Stomach smooth muscle (tissue), 2 donors: ENCODE measurements around the gene FOXK1.

Source experiments
- H3K27ac ChIP-seq: one replicate; pipeline ENCODE4 v1.7.0; 2013; ENCODE audit warnings: mild to moderate bottlenecking, low read length, inconsistent platforms
- H3K27me3 ChIP-seq, 2 donors: one replicate each; pipeline ENCODE4 v1.7.0; 2013; ENCODE audit warnings: low read length in 2 of 2; ENCODE audit not compliant: insufficient read depth in 2 of 2, control insufficient read depth in 1 of 2
- H3K36me3 ChIP-seq, 2 donors: one replicate each; pipeline ENCODE4 v1.7.0; 2013; ENCODE audit warnings: low read length in 2 of 2; ENCODE audit not compliant: control insufficient read depth in 2 of 2, insufficient read depth in 2 of 2
- H3K4me1 ChIP-seq: one replicate; pipeline ENCODE4 v1.7.0; 2013; ENCODE audit warnings: low read length; ENCODE audit not compliant: control insufficient read depth, insufficient read depth
- H3K4me3 ChIP-seq, 2 donors: one replicate each; pipeline ENCODE4 v1.7.0; 2013; ENCODE audit warnings: low read length in 2 of 2
- H3K9ac ChIP-seq, 2 donors: one replicate each; pipeline ENCODE4 v1.7.0; 2013; ENCODE audit warnings: low read length in 2 of 2, mild to moderate bottlenecking in 1 of 2
- H3K9me3 ChIP-seq, 2 donors: one replicate each; pipeline ENCODE4 v1.7.0; 2013; ENCODE audit warnings: low read length in 2 of 2; ENCODE audit not compliant: control insufficient read depth in 2 of 2
- donor health status: healthy.
- donor health status: Pancreatic carcinoma.

FOXK1 gene

GRCh38 chr7:4758791-4759190 is 76.7 kb downstream of the FOXK1 start:
- Histone ChIP-seq H3K27me3 (no peaks in the 10 kb centered on the region), H3K27ac (no peak overlapping the region), H3K36me3 (peaks cover 30 to 63% of the 10 kb centered on the region in 2 donors), H3K4me3 (no peak overlapping the region), H3K4me1 (peaks cover 6% of the 10 kb centered on the region), H3K9ac (no peak overlapping the region), H3K9me3 (no peaks in the 10 kb centered on the region)

DNA sequence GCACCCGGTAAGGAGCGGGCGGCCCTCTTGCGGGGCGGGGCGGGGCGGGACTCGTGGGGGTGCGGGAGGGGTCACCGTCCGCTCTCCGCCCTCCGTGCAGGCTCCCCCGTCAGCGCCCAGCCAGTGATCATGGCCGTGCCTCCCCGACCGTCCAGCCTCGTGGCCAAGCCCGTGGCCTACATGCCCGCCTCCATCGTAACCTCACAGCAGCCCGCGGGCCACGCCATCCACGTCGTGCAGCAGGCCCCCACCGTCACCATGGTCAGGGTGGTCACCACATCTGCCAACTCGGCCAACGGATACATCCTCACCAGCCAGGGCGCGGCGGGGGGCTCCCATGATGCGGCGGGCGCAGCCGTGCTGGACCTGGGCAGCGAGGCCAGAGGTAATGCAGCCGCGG is 77.1 kb downstream of the FOXK1 start:
- H3K27ac ChIP-seq, result no peak overlapping the region
- H3K9me3 ChIP-seq, result no peaks in the 10 kb centered on the region
- peaks cover 5% of the 10 kb centered on the region for H3K4me1 ChIP-seq
- no peaks in the 10 kb centered on the region for H3K27me3 ChIP-seq
- H3K4me3 ChIP-seq, result no peak overlapping the region
- H3K36me3 ChIP-seq, result peaks cover 32 to 67% of the 10 kb centered on the region in 2 donors
- no peak overlapping the region for H3K9ac ChIP-seq

GRCh38 chr7:4760952-4761351 is 78.9 kb downstream of the FOXK1 start:
- H3K27ac ChIP-seq, result no peak overlapping the region
- H3K4me3 ChIP-seq, result no peak overlapping the region
- H3K36me3 ChIP-seq, result peaks cover 26 to 54% of the 10 kb centered on the region in 2 donors
- no peak overlapping the region for H3K9ac ChIP-seq
- no peaks in the 10 kb centered on the region for H3K27me3 ChIP-seq
- H3K4me1 ChIP-seq, result peaks cover 23% of the 10 kb centered on the region
- no peaks in the 10 kb centered on the region for H3K9me3 ChIP-seq

GRCh38 chr7:4762121-4763055 is 80.3 kb downstream of the FOXK1 start:
- H3K4me1 ChIP-seq, result peaks cover 31% of the 10 kb centered on the region
- H3K27ac ChIP-seq, result no peak overlapping the region
- no peaks in the 10 kb centered on the region for H3K9me3 ChIP-seq
- H3K36me3 ChIP-seq, result peaks cover 22 to 50% of the 10 kb centered on the region in 2 donors
- H3K9ac ChIP-seq, result no peak overlapping the region
- no peaks in the 10 kb centered on the region for H3K27me3 ChIP-seq
- H3K4me3 ChIP-seq, result no peak overlapping the region

DNA sequence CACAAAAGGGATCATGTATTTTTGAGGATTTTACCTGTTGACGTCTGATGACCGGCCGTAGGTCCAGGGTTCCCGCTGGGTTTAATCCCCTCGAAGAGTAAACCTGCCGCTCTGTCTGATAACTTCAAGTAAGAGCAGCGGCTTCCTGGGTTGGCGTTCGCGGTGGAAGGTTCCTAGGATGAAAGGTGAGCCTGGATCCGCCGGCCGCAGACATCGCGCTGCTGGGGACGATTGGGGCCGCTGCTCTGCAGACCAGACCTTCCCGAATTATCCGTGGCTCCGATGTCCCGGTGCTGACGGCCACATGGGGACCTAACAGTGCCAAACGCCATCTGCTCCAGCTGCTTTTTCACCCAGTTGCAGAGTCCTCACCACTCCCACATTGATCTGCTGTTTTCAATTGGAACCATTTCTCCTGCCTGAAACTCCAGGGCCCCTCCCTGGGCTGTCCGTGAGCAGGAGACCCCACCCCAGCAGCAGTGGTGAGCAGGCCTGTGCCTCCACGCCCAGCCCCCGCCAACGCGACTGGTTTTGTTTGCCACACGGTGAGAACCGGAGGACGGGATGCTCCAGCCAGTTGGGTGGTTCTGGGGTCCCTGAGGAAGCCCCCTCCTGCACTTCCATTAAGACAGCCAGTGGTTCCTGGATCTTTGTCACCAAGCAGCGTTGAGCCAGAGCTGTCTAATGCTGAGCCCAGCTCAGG is 81.1 kb downstream of the FOXK1 start:
- peaks cover 22 to 45% of the 10 kb centered on the region in 2 donors for H3K36me3 ChIP-seq
- H3K27ac ChIP-seq, result no peak overlapping the region
- H3K4me3 ChIP-seq, result no peak overlapping the region
- H3K4me1 ChIP-seq, result peaks cover 36% of the 10 kb centered on the region
- no peak overlapping the region for H3K9ac ChIP-seq
- no peaks in the 10 kb centered on the region for H3K9me3 ChIP-seq
- H3K27me3 ChIP-seq, result no peaks in the 10 kb centered on the region

- H3K4me1 ChIP-seq, result peaks cover 42% of the 10 kb centered on the region
- H3K36me3 ChIP-seq, result peaks cover 22 to 40% of the 10 kb centered on the region in 2 donors
- H3K9ac ChIP-seq, result no peak overlapping the region
- H3K27ac ChIP-seq, result no peak overlapping the region
- H3K9me3 ChIP-seq, result no peaks in the 10 kb centered on the region
- H3K4me3 ChIP-seq, result no peak overlapping the region
- no peaks in the 10 kb centered on the region for H3K27me3 ChIP-seq
These were observed 81.7 kb downstream of the FOXK1 start for GRCh38 chr7:4763794-4764185.

DNA sequence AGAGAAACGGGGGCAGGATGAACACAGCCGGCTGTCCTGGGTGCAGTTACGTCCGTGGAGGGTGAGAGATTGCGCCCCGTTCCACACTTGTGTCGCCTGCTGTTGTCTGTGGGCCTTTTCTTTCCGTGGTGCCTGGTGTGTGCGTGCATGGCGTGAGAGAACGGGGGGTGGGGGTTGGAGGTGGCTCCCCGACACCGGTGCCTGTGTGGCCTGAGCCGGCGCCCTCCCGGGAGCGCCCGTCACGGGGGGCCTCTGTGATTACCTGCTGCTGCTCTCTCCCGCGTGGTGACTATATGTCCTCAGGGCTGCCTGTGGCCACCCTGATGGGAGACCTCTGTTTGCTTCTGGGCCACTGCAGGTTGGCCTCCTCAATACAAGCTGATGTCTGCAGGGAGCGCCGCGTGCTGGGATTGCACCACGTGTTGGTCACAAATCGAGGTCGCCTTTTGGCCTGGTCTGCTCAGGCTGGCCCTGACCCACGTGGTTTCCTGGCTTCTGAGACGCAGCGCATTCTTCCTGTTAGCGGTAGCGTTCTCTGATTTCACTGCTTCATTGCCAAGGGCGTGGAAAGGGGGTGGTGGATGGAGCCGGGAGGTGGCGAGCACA is 82.4 kb downstream of the FOXK1 start:
- peak overlapping the region in 1 of 2 donors; percentile 81 for H3K9ac ChIP-seq
- no peaks in the 10 kb centered on the region for H3K9me3 ChIP-seq
- H3K27me3 ChIP-seq, result no peaks in the 10 kb centered on the region
- H3K4me1 ChIP-seq, result peaks cover 47% of the 10 kb centered on the region
- peak overlapping the region; percentile 99 for H3K27ac ChIP-seq
- no peak overlapping the region for H3K4me3 ChIP-seq
- H3K36me3 ChIP-seq, result peaks cover 22 to 34% of the 10 kb centered on the region in 2 donors

DNA sequence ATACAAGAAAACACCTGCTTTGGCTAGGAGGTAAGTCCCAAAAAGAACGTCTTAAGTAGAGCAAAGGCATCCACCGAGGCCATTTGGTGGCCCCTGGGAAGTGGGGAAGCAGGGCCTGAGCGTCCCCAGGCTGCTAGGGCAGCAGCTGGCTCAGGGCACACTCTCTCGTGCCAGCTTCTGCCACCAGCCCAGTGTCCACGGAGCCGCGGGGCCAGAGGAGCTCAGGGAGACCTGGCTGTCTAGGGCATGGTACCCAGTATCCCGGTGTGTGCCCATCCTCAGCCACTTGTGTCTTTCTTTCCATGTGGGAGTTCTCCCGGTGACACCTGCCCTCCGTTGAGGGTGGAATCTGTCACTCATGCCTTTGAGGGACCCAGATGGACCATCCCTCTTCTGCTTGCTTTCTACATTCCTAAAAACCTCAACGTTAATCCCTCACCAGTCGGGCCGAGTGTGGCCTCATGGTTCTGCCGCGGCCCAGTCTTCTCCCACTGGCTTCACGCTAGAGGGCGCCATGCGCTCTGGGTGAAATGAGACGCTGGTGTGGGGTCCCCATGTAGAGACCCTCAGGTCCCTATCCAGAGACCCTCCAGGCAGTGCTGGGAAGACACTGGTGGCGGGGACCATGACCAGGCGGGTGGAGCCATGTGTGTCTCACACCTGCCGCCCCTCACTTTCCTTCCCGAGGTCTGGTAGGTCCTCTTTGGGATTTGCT is 83.8 kb downstream of the FOXK1 start:
- H3K4me1 ChIP-seq, result peaks cover 55% of the 10 kb centered on the region
- peaks cover 21 to 25% of the 10 kb centered on the region in 2 donors for H3K36me3 ChIP-seq
- H3K9ac ChIP-seq, result peak overlapping the region; percentile 81 to 91
- H3K9me3 ChIP-seq, result no peaks in the 10 kb centered on the region
- peak overlapping the region; percentile 99 for H3K27ac ChIP-seq
- peak overlapping the region; percentile 58 to 75 for H3K4me3 ChIP-seq
- H3K27me3 ChIP-seq, result no peaks in the 10 kb centered on the region

DNA sequence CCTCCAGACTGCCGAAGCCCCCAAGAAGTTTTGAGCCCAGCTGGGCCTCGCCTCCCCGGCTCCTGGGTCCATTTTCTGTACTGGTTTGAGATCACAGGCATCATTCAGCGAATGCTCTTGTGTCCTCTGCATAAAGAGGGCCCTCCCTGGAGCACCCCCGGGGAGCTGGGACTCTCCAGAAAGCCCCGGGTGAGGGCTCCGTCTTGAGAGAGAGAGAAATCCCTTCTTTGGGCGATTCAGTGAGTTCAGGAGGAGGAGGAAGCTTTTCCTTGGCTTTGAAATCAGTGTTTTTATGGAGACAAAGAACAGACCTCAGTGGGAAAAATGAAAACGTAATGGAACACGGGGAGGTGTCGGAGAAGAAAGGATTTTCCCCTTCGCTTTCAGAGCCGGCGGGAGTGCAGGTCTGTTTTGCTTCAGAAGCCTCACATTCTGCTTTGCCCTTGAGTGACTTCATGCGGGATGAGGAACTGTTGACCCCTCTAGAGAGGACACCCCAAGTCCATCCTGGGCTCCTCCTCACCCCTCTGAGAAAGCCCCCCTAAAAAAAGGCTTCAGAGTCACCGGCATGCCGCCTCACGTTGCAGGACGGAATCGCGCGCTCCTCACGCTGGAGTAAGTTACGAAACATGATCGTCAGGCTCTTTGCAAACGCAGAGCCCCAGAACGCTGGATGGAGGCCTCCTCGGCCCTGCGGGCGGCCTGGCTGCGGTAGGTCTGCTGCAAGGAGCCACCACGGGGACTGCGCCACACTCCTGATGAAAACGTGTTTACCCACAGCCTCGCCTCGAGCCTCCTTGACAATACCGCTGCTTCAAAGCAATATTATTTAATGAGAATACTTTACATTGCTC is 84.8 kb downstream of the FOXK1 start:
- peak overlapping the region; percentile 99 for H3K27ac ChIP-seq
- H3K9me3 ChIP-seq, result no peaks in the 10 kb centered on the region
- peak overlapping the region; percentile 58 to 75 for H3K4me3 ChIP-seq
- H3K27me3 ChIP-seq, result no peaks in the 10 kb centered on the region
- H3K9ac ChIP-seq, result peak overlapping the region; percentile 81 to 91
- peaks cover 62% of the 10 kb centered on the region for H3K4me1 ChIP-seq
- peaks cover 13 to 19% of the 10 kb centered on the region in 2 donors for H3K36me3 ChIP-seq
